ENCODE results near the gene LINC01488. TPM values are rescaled to one million over a fixed set of nuclear protein-coding genes. Genes with fewer than 3 reads are reported as not detected.

The LINC01488 gene
- total RNA-seq, 2 donors from 2014 or later = not detected

DNA sequence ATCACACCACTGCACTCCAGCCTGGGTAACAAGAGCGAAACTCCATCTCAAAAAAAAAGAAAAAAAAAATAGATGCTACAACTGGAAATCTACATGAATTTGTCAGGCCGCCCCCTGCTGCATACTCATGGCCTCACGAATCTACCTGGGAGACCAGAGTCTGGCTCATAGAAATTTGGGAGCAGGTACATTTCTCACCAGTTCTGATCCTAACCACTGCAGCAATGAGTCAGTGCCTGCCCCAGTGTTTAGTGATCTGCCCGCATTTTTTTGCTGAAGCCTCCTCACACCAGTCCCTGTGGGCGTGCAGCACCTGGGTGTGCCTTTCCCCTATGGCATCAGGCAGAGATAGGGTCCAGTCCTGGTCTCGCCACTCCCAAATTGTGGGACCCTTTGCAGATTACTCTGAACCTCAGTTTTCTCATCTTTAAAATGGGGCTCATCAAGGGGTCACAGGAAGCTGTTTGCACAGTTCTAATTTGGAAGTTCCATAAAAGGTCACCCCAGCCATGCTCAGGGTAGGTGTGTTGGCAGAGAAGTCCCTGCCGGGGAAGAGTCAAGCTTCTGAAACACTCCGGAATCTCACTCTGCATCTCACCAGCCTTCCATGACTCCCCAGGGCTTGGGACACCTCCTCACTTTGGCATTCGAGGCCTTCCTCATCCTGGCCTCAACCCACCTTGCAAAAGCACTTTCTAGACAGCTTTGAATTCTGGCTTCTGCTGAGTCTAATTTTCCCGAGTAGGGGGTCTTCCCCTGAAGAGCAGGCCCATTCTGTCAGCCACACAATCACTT, 39.3 kb upstream of the LINC01488 start:
- no peaks in the 10 kb centered on the region for H3K4me1 Mint-ChIP-seq
- ATAC-seq (replicated peaks) = peak; percentile 53
- peaks cover 6% of the 10 kb centered on the region for H3K27me3 Mint-ChIP-seq
- no peak overlapping the region for H3K27ac Mint-ChIP-seq
- H3K36me3 Mint-ChIP-seq (ENCODE audit: low read depth) = no peaks in the 10 kb centered on the region
- no peaks in the 10 kb centered on the region for H3K9me3 Mint-ChIP-seq
- H3K4me3 Mint-ChIP-seq = no peak overlapping the region

DNA sequence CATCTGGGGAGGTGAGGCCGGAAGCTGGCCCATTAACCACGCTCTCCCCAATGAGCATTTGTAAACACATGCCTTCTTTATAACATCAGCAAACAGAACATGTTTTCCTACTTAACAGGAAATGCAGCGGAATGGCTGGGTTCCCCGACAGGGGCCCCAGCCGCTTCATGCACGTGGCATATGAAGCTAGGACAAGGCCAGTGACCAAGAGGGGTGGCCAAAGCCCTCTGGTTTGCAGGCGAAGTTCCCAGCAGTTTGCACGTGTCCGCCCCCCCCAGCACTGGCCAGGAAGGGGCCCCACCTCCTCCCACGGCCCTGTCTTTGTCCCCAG, 38.7 kb upstream of the LINC01488 start:
- Mint-ChIP-seq H3K27me3 (peaks cover 6% of the 10 kb centered on the region), H3K4me3 (peak overlapping the region; percentile 62), H3K27ac (no peak overlapping the region), H3K36me3 (ENCODE audit: low read depth) (no peaks in the 10 kb centered on the region), H3K9me3 (no peaks in the 10 kb centered on the region), H3K4me1 (no peaks in the 10 kb centered on the region)
- ATAC-seq (replicated peaks) = no peak

DNA sequence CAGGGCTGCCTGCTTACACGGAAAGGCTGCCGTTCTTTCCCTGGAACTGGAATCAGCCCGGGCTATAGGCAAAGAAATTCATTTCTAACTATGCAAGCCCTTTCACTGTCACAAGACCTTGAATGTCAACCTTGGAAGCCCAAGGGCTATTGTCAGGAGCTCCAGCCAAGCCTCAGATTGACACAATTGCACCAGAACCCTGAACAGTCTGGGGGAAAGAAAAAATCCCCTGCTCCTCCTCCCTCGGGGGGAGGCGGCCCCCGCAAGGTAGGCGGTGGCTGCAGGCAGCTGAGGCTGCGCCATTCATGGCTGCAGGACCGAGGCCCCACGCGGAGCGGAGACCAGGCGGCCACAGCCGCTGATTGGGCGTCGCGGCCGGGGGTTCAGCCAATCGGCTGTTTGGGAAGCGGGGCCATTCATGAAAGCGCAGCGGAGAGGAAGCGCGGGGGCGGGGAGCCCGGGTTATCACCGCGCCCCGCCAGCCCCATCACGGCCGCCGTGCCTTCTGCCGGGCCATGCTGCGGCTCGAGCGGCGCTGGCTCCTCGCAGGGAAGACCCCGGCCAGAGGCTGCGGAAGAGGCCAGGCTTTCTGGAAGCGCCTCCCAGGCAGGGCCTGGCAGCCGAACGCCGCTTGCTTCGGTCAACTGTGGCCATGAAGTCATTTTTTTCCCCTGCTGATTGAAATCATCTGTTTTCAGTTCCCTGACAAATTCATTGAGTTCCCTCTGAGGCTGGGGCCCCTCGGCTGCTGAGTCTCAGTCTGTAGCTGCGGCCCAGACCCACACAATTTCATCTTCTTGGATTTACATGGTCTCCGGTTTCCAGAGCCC, 38.1 kb upstream of the LINC01488 start:
- Mint-ChIP-seq H3K4me1 (no peaks in the 10 kb centered on the region), H3K36me3 (ENCODE audit: low read depth) (no peaks in the 10 kb centered on the region), H3K27me3 (peaks cover 6% of the 10 kb centered on the region), H3K9me3 (no peaks in the 10 kb centered on the region), H3K4me3 (peak overlapping the region; percentile 62), H3K27ac (peak overlapping the region; percentile 28)
- peak; percentile 84 for ATAC-seq (replicated peaks)

DNA sequence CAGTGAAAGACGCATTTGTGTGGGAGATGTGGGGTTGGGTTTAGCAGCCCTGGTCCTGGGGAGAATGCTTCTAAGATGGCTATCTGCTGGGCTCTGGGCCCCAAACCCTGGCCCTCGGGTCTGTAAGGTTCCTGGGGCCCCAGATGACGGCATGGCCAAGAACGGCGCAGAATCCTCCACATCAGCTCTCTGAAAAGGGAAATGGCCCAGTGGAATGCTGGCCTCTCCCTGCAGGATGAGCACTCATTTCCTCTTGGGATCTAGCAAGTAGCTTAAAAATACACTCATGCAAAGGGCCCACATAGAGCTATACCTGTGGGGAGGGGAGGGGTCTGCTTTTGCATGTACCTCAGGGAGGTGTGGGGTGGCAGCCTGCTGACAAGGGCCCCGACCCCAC, 37.5 kb upstream of the LINC01488 start:
- ATAC-seq (replicated peaks) = no peak
- peak overlapping the region; percentile 62 for H3K4me3 Mint-ChIP-seq
- peaks cover 4% of the 10 kb centered on the region for H3K27me3 Mint-ChIP-seq
- H3K36me3 Mint-ChIP-seq (ENCODE audit: low read depth) = no peaks in the 10 kb centered on the region
- H3K9me3 Mint-ChIP-seq = no peaks in the 10 kb centered on the region
- H3K27ac Mint-ChIP-seq = peak overlapping the region; percentile 28
- no peaks in the 10 kb centered on the region for H3K4me1 Mint-ChIP-seq

DNA sequence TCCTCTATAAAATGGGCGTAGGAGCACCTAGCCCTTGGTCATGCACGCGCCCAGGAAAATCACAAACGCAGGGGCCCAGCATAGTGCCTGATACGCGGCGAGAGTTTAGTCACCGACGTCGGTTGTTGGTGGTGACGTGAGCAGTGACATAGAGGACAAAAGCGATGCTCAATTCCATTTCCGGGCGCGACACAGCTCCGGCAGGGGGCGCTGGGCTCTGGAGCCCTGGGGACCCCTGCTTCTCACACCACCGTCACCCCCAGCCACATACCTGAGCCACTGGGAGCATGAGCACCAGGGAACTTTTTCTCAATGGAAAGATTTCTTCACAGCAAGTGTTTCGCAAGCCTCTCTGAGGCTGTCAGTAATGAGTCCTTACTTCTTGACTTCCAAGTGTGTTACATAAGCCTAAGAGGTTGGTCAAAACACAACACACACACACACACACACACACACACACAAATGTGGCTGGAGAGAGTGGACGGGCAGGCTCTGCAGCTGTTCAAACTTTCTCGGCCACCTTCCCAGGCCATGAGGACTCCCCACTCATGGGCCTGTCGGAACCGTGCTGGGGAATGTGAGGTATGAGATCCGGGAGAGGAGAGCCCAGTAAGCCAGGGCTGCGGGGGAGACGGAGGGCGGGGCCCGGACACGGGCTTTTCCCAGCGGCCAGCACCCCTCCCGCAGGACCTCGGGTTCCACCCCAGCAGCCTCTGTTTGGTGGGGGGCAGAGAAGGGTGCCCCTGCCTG, 36.9 kb upstream of the LINC01488 start:
- no peak for ATAC-seq (replicated peaks)
- Mint-ChIP-seq H3K4me3 (peak overlapping the region; percentile 62), H3K36me3 (ENCODE audit: low read depth) (no peaks in the 10 kb centered on the region), H3K9me3 (no peaks in the 10 kb centered on the region), H3K4me1 (no peaks in the 10 kb centered on the region), H3K27ac (no peak overlapping the region), H3K27me3 (no peaks in the 10 kb centered on the region)

DNA sequence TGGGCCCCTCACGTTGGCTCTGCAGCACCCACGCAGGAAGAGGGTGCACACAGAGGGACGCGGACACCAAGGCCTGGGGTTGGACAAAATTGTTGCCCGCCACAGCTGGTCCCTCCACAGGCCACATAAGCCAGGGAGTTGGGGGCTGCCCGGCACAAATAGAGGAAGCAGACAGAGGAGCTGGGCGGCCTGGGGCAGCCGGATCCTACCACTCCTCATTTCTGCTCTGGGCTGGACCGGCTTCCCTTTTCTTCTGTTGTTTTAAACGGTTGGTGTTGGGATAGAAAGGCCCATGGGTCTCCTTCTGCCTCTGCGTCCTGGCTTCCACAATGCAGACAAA, 36.4 kb upstream of the LINC01488 start:
- H3K4me3 Mint-ChIP-seq = no peak overlapping the region
- no peak for ATAC-seq (replicated peaks)
- no peaks in the 10 kb centered on the region for H3K36me3 Mint-ChIP-seq (ENCODE audit: low read depth)
- H3K9me3 Mint-ChIP-seq = no peaks in the 10 kb centered on the region
- H3K27me3 Mint-ChIP-seq = no peaks in the 10 kb centered on the region
- H3K4me1 Mint-ChIP-seq = no peaks in the 10 kb centered on the region
- H3K27ac Mint-ChIP-seq = no peak overlapping the region

DNA sequence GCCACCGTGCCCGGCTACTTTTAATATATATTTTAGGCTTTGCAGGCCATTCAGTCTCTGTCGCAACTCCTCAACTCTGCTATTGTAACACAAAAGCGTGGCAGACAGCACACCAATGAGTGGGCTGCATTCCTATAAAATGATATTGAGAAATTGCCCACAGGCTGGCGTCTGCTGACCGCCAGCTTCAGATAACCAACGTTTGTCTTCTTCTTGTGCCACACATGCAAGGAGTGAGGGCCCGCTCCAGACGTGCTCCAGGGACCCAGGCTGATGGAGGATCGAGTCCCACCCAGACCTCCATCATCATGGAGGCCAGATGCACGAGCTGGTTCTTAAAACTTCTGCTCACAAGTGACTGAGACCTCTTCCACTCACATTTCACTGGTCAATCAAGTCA, 35.4 kb upstream of the LINC01488 start:
- Mint-ChIP-seq H3K27ac (no peak overlapping the region), H3K9me3 (no peaks in the 10 kb centered on the region), H3K4me1 (no peaks in the 10 kb centered on the region), H3K27me3 (peaks cover 5% of the 10 kb centered on the region), H3K4me3 (no peak overlapping the region), H3K36me3 (ENCODE audit: low read depth) (no peaks in the 10 kb centered on the region)
- no peak for ATAC-seq (replicated peaks)

DNA sequence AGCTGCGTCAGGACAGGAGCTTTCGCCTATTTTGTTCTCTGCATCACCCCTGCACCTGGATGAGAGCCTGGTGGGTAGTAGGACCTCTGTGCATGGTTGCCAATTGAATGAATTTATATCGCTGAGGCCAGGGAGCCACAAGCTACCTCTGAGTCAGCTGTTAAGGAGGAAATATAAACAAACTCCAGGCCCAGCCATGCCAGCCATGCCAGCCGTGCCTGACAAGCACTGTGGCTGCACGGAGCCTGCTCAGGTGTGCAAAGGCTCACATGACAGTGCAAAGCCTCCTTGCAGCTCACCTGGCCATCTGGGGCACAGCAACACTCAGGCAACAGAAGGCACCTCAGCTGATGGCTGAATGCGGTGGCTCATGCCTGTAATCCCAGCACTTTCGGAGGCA, 33.7 kb upstream of the LINC01488 start:
- Mint-ChIP-seq H3K9me3 (no peaks in the 10 kb centered on the region), H3K4me1 (no peaks in the 10 kb centered on the region), H3K4me3 (no peak overlapping the region), H3K27me3 (peaks cover 11% of the 10 kb centered on the region), H3K36me3 (ENCODE audit: low read depth) (no peaks in the 10 kb centered on the region), H3K27ac (no peak overlapping the region)
- ATAC-seq (replicated peaks) = no peak

DNA sequence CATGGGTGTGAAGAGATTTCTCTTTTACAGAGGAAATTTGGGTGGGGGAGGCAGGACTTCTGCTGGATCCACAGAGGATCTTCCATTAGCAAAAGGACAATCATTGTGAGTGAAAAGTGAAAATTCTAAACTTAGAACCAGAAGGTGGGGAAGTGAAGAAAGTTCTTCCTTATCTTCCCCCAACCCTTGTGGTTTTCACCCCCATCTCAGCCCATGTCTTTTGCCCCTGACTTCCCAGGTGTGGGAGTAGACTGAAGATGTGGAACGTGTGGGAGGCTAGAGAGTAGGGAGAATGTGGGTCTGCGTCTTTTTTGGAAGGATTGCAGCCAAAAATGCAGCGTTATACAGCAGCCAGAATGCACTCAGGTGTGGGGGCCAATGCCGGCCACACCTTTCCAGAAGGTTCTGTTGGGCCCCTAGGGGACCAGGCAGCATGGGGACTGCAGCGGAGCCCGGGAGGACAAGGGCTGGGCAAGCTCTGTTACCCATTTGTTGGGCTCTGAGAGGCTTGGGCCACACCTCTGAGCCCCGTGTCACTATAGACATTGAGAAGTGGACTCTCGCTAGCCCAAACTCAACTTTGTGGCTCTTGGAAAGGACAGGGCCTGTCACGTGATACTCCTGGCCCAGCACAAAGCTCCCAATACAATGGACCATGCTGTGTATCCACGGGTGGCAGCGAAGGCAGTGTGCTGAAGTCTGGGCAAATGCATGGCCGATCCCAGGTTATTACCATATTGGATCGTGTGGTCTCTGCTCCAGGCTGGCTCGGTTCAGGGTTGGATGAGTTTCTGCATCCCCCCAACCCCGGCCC, 32.8 kb upstream of the LINC01488 start:
- ATAC-seq (replicated peaks) = no peak
- Mint-ChIP-seq H3K27ac (no peak overlapping the region), H3K27me3 (peaks cover 11% of the 10 kb centered on the region), H3K36me3 (ENCODE audit: low read depth) (no peaks in the 10 kb centered on the region), H3K4me1 (no peaks in the 10 kb centered on the region), H3K9me3 (no peaks in the 10 kb centered on the region), H3K4me3 (no peak overlapping the region)

DNA sequence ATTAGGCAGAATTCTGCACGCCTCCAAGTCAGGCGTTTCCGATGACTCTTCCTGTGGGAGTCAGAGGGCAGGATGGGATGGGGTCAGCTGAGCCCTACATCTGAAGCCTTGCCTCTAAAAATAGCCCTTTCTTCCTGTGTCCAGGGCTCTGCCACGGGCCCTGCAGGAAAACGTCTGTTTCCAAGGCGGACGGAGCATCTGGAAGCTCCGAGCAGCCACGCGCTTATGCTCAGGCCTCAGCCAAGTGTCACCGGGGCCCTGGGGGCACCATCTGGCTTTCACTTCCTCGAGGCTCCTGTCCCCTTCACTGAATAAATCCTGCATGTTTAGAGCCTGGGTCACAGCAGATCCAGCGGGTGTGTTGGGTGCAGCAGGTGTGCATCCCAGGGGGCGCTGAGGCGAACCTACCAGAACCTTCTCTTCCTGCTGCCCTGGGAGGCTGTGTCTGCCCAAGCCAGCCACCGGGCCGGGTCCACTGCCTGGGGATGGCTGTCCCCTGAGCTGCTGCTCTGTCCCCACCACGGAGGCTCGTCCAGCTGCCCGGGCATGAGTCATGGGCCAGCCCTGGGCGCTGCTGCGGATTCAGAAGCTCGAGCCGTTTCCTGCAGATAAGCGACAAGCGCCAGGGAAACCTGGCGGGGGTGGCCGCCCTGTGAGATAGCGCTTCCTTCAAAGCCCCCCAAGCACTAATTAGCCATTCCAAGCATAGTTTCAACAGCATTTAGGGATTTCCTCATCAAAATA, 32.0 kb upstream of the LINC01488 start:
- no peaks in the 10 kb centered on the region for H3K36me3 Mint-ChIP-seq (ENCODE audit: low read depth)
- no peak overlapping the region for H3K27ac Mint-ChIP-seq

DNA sequence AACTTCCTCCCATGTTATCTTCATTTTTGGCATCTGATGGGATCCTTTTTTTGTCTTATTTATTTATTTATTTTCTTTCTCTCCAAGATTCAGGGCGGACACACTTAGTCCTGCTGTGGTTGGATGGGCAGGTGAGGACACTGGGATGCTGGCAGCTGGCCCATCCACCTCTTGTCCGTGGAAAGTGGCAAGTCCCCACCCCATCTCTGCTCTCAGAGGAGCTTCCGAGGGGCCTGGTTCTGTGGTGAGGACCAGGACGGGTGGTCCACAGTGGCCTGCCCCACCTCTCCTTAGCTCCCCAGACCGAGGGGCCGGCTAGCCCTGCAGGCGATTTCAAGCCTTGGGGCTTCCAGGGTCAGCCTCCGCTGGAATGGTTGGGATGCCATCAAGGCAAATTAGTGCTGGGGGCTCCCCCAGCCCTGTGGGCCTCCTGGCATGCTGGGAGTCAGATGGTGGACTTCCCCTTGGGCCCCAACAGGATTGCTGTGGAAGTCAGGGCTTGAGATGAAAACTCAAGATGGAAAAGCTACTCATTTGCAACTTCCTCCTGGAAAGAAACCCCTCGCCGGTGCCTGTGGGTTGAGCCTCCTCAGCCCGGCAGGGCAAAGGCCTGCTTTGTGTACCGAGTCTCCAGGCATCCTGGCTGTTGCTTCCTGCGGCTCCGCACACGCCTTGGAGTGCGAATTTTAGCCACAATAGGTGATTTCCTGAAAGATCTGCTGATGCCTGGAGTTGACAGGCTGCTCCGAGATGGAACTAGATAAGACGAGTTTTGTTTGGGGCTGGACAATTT, 31.2 kb upstream of the LINC01488 start:
- no peaks in the 10 kb centered on the region for H3K4me1 Mint-ChIP-seq
- ATAC-seq (replicated peaks) = no peak

More for the DNA sequence above, 32.0 kb upstream of the LINC01488 start:
- no peak for ATAC-seq (replicated peaks)
- Mint-ChIP-seq H3K4me1 (no peaks in the 10 kb centered on the region), H3K27me3 (peaks cover 11% of the 10 kb centered on the region), H3K9me3 (no peaks in the 10 kb centered on the region), H3K4me3 (no peak overlapping the region)

DNA sequence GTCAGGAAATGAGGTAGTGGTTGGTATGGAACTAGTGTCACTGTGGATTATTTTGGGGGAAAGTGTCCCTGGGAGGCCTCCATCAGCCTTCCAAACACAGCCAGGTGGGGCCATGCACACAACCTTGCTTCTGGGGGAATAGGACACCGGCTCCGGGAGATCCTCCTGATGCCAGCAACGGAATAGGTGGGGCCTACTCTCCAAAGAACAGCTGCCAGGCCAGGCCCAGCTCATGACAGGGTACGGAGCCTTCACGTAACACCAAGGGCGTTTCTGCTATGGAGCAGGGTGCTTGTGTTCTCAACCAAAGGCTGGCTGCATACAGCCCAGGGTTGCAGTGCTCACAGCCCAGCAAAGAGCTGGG, 30.6 kb upstream of the LINC01488 start:
- Mint-ChIP-seq H3K4me3 (no peak overlapping the region), H3K27me3 (peaks cover 11% of the 10 kb centered on the region), H3K36me3 (ENCODE audit: low read depth) (no peaks in the 10 kb centered on the region), H3K27ac (no peak overlapping the region), H3K4me1 (no peaks in the 10 kb centered on the region), H3K9me3 (no peaks in the 10 kb centered on the region)
- no peak for ATAC-seq (replicated peaks)

More for the DNA sequence above, 31.2 kb upstream of the LINC01488 start:
- Mint-ChIP-seq H3K4me3 (no peak overlapping the region), H3K36me3 (ENCODE audit: low read depth) (no peaks in the 10 kb centered on the region), H3K9me3 (no peaks in the 10 kb centered on the region), H3K27ac (no peak overlapping the region), H3K27me3 (peaks cover 11% of the 10 kb centered on the region)

DNA sequence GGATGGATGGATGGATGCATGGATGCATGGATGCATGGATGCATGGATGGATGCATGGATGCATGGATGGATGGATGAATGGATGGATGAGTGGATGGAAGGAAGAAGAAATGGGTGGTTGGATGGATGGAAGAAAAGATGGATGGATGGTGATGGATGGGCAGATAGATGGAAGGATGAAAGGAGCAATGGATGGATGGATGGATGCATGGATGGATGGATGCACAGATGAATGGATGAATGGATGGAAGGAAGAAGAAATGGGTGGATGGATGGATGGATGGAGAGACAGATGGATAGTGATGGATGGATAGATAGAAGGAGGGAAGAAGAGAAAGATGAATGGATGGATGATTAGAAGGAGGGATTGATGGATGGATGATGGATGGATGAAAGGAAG, 30.2 kb upstream of the LINC01488 start:
- ATAC-seq (replicated peaks) = no peak
- Mint-ChIP-seq H3K27ac (no peak overlapping the region), H3K4me1 (no peaks in the 10 kb centered on the region), H3K27me3 (peaks cover 11% of the 10 kb centered on the region), H3K4me3 (no peak overlapping the region), H3K9me3 (no peaks in the 10 kb centered on the region), H3K36me3 (ENCODE audit: low read depth) (no peaks in the 10 kb centered on the region)
